ENCODE measurements around the gene GPR26.

GPR26 gene

DNA sequence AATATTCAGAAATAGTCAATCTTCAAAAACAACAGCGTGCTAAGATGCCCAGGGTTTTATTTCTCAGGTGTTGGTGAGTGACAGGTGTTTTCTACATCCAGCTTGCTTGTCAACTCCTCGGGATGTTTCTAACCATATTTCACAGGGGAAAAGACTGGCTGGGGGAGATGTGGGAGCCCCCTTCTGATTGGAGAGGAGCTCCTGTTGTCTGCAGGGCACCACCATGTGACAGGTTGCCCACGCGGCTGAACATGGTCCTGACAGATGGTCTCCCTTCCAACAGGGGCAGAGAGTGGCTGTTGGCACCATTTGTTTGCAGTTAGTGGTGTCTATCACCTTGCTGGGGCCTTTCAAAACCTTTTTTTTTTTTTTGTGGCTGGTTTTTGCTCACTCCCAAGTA, 16.5 kb upstream of the GPR26 start:
- DNase-seq = no peak

DNA sequence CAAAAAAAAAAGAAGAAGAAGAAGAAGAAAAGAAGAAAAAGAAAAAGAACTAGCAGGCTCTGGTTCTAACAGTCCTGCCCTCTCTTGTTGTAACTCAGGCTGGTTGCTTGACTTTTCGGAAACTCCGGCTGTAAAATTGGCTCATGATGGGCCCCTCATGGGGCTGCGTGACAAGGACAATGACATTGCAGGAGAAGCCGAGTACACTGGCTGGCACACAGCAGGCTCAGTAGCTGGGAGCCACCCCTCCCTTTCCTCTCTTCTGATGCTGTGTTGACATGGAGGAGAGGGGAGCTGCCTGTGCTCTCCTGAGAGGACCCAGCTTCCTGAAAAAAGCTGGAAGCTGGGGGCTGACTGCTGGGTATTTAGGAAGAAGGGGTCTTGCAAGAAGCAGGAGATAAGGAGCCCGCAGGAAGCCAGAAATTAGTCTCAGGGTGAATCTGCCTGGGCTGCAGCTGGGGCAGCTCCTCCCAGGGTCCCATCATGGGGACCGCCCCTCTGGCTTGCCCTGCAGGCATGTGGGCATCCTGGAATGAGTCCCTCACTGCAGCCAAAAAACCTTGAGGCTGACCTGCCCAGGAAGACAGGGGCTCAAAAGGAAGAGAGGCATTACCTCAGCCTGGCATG, 14.6 kb upstream of the GPR26 start:
- DNase-seq = no peak

DNA sequence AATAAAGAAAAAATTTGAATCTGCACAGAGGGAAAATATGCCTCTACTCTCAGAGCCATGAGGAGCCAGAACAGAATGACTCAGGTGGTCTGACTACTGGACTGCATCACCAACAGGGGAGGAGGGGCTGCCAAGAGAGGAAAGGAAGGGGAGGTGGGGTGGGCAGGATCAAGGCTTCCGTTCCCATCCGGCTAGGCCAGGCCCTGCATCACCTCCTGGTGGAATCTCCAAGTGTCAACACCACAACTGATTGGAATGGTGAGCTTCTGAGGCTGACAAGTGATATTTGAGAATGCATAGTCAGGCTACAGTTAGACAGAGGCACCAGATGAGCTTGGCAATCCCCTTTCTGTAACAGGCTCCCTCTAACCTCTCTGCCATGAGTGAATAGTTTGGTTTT, 10.4 kb upstream of the GPR26 start:
- no peak for DNase-seq

DNA sequence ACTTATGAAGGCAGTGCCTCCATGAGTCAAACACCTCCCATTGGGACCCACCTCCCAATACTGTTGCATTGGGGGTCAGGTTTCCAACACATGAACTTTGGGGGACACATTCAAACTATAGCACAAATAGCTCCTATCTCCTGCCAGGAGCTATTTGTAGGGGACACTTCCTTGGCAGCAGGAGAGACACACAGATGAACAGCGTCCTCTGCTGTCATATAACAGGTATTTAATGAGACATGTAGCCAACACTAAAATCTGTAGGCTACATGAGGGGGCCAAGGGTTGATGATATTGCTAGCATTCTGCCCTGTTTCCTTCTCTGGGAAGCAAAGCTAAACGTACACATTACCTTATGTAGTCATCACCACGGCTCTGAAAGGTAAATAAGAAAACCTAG, 2.6 kb upstream of the GPR26 start:
- no peak for DNase-seq

DNA sequence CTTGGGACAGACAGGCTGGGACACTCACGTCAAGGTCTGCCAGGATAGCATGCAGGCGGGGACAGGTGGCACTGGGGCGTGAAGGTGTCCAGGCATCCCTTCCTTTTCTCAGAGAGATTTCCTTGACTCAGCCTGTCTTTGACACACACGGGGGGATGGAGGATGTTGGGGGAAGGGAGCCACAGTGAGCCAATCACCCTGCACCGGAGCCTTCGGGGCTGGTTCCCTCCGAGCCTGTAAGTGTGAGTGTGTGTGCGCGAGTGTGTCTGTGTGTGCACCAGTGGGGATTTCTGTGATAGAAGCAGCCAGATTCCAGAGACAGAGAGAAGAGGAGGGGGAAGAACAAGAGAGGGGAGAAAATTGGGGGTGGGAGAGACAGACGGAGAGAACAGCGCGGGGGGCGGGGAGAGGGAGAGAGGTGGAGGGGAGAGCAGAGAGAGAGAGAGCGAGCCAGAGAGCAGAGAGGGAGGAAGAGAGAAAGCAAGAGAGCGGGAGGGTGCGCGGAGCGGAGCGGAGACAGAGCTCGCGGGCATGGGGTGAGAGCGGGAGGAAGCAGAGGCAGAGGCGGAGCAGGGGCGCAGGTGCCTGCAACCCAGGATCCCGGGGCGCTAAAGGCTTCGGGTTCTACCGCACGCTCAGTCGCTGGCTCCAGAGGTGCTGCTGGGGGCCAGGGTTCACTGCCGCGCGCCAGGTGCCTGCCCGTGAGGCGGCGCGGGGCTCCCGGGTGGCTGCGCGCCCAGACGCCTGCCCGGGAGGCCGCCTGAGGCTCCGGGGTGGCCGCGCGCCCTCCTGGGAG, 466 bp upstream of the GPR26 start:
- peak; percentile 50 for DNase-seq

DNA sequence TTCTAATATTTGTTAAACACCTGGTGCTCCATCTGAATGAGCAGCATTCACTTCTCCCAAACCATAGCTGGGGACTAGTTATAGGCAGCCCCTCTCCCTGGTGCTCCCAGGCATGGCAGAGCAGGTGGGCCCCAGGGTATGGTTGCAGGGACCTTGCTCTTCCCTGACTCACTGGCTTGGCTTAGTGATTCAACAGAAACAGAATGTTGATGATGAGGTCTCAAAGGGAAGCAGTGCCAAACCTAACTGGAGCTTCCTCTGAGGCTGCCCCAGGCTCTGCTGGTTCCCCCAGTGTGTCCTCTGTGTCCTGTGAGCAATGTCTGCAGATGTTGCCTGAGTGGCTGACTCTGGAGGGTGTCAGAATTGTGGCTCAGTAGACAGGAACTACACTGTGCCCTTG, 3.7 kb downstream of the GPR26 start:
- DNase-seq = no peak

DNA sequence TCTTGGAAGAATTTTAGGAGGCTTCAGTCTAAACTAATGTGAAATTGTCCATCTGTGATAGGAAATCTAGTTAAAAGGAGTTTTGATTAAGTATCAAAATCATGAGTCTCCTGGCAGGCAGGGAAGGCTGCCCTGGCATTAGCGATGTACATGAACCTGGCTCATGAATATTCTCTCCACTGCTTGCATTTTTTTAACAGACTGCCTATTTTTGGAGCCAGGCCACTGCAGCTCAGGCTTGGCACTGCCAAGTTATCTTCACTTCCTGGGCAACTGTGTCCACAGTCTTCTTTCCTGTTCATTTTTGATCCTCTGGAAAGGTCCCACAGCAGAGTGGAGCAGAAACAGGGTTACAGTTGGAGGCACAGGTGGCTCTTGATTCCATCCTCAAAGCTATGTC, 7.0 kb downstream of the GPR26 start:
- DNase-seq = no peak

DNA sequence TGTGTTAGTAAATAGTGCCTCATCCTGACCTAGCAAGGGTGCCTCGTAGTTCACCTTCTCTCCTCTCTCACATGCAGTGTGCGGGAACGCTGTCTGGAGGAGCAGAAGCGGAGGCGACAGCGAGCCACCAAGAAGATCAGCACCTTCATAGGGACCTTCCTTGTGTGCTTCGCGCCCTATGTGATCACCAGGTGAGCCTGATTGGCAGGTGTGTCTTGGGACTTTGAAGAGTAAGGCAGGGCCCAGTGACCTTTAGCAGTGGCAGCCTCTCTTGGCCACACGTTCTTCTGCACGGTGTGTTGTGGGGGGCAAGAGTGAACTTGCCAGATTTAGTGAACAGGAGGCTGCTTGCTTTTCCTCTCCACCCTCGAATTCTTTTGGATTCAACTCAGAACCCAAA, 8.6 kb downstream of the GPR26 start:
- DNase-seq = no peak

DNA sequence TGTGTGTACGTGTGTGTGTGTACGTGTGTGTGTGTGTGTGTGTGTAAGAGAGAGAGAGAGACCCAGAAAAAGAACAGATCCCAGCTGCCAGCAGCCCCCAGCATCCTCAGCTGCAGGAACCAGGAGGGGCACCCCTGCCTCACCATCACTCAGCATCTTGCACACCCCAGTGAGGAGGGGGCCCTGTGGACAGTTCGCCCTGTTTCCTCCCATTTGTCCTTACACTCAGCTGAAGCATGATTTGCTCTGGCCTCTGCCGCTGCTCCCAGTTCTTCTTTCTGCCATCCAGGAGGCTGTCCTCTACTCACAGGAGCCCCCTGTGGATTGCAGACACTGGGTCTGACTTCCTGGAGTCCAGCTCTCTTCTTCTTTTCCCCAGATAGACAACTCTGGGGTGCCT, 9.7 kb downstream of the GPR26 start:
- no peak for DNase-seq

DNA sequence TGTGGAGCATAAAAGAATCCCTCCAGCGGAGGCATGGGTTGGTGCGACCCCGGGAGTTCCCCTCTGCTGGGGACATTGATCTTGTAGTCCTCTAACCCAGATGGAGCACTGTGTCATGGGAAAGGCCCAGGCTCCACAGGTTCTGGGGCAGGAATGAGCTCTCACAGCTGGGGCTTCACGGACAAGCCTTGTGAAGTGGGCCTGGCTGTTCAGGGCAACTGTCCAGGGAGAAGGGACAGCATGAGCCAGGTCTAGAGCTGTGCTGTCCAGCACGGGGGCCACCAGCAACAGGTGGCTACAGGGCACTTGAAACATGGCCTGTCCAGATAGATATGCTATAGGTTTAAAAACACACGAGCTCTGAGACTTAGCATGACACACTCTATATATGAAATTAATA, 11.4 kb downstream of the GPR26 start:
- no peak for DNase-seq

DNA sequence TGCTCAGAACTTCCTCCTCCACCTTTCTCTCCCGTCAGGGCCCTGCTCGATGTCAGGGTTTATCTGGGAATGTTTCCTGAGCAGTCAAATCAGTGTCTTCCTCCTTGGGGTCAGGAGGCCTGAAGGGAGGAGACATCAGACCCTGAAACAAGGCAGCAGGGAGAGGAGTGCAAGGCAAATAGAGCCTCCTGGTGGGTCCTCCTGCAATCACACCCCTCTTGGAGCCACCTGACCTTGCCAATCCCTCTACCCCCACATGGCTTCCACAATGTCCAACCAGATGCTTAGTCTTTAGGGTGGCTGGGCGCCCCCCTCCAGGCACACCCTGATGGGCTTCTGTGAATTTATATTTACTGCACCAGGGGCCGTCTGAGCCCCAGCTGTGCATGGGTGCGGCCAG, 12.2 kb downstream of the GPR26 start:
- no peak for DNase-seq

DNA sequence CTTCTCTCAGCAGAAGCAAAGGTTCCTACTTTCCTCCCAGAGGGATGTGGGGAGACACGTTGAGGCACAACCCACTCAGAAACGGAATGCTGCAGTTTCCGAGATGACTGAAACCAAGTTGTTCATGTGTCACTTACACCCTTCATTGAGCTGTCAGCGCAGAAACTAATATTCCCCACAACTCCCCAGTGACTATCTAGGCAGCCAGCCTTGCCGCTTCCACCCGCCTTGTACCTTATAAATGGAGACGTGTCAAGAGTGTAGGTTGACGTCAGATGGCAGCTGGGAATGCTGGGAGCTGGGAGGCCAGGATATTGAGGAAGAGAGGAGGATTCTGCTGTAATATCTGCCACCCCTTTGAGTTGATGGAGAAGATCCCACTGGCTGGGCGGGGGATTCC, 15.1 kb downstream of the GPR26 start:
- DNase-seq = no peak

DNA sequence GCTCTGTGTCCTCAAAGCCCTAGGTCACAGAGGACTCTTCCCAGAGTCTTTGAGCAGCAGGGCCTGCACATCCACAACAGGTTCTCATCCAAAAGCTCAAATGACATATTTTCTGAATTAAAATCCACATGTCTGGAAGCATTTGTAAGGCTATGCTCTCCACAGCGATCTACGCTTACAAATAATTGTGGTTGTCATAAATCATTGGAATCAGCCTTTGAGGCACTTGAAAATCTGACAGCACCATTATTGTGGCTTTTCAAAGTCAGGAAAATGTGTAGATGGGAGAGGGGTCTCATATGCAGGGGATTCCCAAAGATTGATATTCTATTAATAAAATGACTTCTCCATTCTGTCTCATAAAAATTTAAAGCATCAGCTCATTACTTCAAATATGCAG, 16.3 kb downstream of the GPR26 start:
- no peak for DNase-seq

DNA sequence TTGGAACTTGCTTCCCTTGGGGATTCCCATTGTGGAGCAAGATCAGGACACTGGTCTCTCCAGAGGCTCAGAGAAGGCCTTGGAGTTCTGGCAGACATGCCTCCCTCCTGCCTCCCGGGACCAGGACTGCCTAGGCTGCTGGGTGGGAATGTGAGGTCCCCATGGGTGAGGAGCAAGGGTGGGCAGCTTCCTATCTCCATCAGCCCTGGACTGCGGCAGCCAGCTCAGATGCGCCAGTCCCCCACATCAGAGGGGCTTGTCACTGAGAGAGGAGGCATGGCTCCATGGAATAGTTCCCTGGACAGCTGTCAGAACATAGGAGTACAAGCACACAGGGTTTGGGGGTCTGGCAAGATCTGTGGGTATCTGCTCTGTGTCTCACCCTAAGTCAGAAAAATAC, 17.3 kb downstream of the GPR26 start:
- DNase-seq = no peak

DNA sequence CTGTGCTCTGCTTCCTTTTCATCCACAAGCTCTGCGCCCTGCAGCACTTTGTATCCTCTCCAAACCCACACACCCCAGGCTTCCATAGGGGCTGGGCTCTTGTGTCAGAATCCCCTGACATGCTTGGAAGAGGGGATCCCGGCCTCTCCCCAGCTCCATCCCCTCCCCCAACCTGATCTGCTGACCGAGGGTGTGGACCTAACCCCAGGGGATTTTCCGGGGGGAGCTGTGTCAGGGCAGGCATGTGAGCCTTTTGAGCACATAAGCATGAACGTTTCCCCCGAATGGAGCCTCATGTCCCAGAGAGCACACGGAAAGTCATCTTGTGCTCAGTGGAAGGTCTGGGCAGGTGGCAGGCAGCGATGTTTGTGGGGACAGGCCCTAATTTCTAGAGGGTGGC, 17.7 kb downstream of the GPR26 start:
- no peak for DNase-seq

DNA sequence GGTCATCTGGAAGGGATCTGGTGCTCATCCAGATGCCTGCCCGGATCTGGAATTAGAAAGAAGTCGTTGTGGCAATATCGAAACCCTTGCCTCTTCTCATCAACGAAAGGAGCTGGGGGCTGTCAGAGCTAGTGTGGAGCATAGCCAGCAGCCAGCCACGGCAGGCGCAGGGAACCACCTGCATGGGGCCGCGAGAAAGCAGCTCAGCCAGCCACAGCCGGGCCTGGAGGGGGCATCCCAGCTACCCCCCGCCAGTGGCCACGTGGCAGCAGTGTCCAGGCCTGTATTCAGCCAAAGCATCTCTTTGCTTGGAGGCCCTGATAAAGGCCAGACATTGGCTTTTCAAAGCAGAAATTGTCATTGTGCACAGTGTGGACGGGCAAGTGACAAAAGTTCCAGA, 19.1 kb downstream of the GPR26 start:
- no peak for DNase-seq

DNA sequence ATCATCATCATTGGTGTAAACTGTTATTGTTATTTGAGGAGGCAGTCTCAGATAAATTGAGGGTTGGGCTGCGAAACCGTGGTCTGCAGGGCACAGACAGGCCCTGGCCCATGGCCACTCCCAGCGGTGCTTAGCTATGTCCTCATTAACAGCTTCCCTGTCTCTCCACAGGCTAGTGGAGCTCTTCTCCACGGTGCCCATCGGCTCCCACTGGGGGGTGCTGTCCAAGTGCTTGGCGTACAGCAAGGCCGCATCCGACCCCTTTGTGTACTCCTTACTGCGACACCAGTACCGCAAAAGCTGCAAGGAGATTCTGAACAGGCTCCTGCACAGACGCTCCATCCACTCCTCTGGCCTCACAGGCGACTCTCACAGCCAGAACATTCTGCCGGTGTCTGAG, 21.6 kb downstream of the GPR26 start:
- peak; percentile 25 for DNase-seq

DNA sequence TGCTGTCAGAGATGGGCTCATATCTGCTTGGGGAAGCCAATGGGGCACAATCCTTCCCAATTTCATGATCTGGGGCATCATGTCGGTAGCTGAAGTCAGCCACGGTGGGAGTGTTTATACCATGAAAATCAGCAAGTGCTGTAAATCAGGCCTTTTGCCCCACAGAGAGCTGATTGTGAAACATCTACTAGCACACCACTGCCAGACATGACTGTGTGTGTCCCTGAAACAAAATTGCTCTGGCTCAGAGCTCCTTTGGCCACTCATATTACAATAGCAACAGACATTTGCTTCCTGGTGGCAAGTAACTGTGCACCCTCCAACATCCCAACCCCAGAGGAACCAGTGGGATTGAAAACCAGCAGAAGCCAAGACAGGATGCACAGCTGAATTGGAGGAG, 23.7 kb downstream of the GPR26 start:
- DNase-seq = no peak

DNA sequence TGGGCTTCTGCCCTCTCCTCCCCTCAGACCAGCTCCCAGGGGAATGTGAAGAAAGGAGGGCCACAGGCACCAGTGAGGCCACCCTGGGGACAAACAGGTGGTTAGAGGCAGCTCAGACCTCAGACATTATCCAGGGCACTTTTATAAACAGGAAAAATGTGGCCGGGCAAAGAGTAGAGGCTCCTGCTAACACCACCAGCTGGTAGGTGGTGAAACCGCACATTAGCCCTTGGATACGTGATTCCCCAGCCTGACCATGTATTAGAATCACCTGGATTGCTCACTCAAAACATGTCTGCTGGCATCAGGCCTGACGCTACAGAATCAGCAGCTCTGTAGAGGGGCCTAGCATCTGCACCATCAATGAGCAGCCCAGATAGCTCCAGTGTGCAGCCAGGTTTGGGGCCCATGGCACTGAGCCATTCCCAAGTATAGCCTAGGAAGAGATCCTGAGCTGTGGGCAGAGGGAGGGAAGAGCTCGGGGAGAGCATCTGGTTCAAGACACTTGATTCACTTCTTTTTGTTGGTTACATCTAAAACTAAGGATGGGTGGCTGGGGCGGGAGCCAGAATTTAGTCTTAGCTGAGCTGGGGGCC, 37.1 kb downstream of the GPR26 start:
- DNase-seq = no peak

DNA sequence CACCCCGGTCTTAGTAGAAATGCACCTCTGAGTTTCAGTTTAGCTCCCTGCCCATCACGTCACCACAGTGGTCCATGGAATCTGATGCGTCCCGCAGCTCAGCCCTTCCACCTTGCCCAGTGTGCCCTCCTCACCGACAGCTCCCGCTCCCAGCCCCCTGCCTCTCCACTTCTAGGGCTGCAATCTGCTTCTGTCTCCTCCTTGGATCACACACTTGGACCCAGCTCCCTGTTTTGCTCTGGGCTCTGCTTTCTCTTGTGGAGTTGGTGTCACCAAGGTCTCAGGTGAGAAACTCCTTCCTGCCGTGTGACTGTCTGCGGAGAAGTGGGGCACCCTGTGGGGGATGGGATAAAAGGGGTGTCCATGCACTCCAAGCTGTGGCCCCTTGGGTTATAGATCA, 37.9 kb downstream of the GPR26 start:
- no peak for DNase-seq

DNA sequence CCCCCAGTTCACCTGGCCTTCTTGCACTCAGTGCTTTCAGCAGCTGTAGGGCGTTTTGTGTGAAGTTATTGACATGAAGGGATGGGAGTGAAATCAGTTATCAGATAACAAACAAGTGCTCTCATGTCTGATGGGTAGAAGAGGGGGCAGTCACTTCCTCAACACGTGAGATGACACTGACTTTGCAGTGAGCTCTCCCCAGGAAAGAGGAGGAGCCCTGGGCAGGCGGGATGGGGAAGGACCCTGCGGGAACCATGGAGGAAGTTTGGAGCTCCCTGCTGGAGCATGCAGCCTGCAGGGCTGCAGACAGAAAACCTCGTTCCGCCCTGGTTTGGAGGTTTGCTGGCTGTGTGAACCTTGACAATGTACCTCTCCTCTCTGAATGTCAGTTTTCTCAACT, 38.7 kb downstream of the GPR26 start:
- no peak for DNase-seq

DNA sequence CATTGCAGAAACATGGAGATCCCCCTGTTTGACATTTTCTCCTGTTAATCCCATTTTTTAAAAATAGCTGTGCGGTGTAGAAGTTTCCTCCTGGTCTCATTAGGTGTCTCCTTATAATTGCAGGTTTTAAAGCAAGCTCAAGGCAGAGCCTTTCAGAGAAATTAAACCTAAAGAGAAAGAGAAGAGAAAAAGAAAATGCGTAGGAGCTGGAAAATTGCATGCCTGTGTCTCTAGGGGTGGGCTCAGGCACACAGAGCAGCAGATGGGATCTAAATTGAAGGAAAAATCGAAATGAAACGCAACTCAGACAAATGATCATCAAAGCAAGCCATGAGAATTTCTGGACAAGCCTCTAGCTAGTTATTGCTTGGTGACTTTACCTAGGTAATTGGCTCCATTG, 40.1 kb downstream of the GPR26 start:
- DNase-seq = no peak

DNA sequence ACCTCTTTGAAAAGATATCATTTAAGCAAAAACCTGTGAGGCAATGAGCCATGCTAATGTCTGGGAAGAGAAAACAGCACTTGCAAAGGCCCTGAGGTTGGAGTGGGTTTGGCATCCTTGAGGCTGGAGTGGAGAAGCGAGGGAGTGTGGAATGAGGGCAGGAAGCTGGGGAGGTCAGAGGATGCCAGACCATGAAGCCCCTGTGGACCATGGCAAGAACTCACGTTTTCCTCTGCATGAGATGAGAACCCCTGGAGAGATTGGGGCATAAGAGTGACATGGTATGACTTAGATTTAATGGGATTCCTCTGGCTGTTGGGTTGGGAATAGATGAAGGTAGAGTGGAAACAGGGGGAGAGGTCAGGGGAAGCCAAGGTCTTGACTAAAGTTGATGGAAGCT, 49.4 kb downstream of the GPR26 start:
- DNase-seq = no peak

DNA sequence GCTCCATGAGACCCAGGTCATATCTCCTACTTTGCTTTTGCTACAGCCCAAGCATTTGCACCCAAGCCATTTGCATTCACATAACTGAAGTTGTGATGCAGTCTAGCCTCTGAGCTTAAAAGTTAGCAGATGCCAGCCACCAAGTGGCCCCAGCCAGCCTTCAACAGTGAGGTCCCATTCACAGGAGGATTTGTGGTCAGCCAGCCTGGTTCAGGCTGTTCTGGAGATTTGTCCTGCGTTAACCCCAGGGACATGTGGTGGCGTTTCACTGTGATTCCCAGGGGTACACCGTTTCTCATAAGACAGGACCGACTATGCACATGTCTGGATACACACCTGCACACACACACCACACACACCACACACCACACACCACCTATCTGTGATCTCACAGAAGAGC, 51.2 kb downstream of the GPR26 start:
- DNase-seq = no peak

Data from retina (tissue), 1 donor.